ENCODE results near the gene RRP7A. TPM values are rescaled to one million over a fixed set of nuclear protein-coding genes. Genes with fewer than 3 reads are reported as not detected.
"Not testable (repeated sequence)": the region's sequence is repeated elsewhere in the genome, so short reads cannot be mapped to it uniquely, and the experiment has no call there.

The RRP7A gene
- total and polyA plus RNA-seq, 5 donors from 2014 or later: 29.8 to 56.0 (median 47.3) TPM

DNA sequence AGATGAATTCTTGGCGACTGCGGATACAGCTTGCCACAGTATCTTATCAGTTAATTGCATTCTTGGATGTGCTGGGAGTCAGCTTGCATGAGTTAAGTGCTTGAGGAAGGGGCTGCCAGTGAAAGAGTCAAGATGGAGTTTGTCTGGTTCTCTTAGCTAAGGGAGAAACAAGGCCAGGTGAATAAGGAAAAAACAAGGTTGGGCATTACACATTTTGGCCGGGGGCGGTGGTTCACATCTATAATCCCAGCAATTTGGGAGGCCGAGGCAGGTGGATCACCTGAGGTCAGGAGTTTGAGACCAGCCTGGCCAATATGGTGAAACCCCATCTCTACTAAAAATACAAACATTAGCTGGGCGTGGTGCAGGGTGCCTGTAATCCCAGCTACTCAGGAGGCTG lies 28.5 kb upstream of the RRP7A start:
- not testable (repeated sequence) for H3K36me3 Mint-ChIP-seq; H3K9me3 Mint-ChIP-seq; H3K9me3 ChIP-seq (ENCODE audit: control insufficient read depth in 2 of 2, low read length in 2 of 2)

DNA sequence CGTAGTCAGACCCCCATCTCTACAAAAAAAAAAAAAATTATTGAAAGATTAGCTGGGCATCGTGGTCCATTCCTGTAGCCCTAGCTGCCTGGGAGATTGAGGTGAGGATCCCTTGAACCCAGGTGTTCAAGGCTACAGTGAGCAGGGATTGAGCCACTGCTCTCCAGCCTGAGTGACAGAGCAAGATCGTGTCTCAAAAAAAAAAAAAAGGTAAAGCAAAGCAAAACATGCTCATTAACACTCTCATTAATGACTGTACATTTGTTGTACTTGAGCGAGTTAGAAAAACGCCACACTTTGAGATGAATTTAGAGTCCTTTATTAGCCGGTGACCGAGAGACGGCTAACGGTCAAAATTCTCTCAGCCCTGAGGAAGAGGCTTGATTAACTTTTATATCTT lies 28.0 kb upstream of the RRP7A start:
- H3K36me3 ChIP-seq (ENCODE audit: control insufficient read depth, insufficient read depth, low read length): no peaks in the 10 kb centered on the region
- H3K9me3 ChIP-seq (ENCODE audit: control insufficient read depth in 2 of 2, low read length in 2 of 2): no peaks in the 10 kb centered on the region
- Mint-ChIP-seq H3K36me3 (no peaks in the 10 kb centered on the region), H3K27ac (peak overlapping the region in 1 of 3 donors; percentile 14), H3K4me3 (no peak overlapping the region), H3K27me3 (no peaks in the 10 kb centered on the region), H3K9me3 (no peaks in the 10 kb centered on the region), H3K4me1 (peaks cover 0 to 18% (median 8%) of the 10 kb centered on the region in 4 donors)
- no peaks in the 10 kb centered on the region for H3K4me1 ChIP-seq (ENCODE audit: control insufficient read depth, insufficient read depth, low read length, poor library complexity, severe bottlenecking)
- no peak overlapping the region for H3K4me3 ChIP-seq (ENCODE audit: low read depth, low read length)
- H3K27me3 ChIP-seq (ENCODE audit: control insufficient read depth, insufficient read depth, low read length): no peaks in the 10 kb centered on the region
- DNase-seq (no peak), ATAC-seq (ENCODE audit: low read depth in 2 of 2) (no peak)
- no peak overlapping the region for H3K27ac ChIP-seq (ENCODE audit: insufficient read depth, low read length, poor library complexity, severe bottlenecking)

More for the DNA sequence above, 28.5 kb upstream of the RRP7A start:
- not testable (repeated sequence) for H3K27me3 Mint-ChIP-seq; H3K4me3 ChIP-seq (ENCODE audit: low read depth, low read length); ATAC-seq (ENCODE audit: low read depth in 2 of 2); H3K27ac Mint-ChIP-seq; H3K4me3 Mint-ChIP-seq; DNase-seq; H3K27me3 ChIP-seq (ENCODE audit: control insufficient read depth, insufficient read depth, low read length); H3K4me1 ChIP-seq (ENCODE audit: control insufficient read depth, insufficient read depth, low read length, poor library complexity, severe bottlenecking); H3K36me3 ChIP-seq (ENCODE audit: control insufficient read depth, insufficient read depth, low read length); H3K27ac ChIP-seq (ENCODE audit: insufficient read depth, low read length, poor library complexity, severe bottlenecking)
- peaks cover 0 to 24% (median 10%) of the 10 kb centered on the region in 4 donors for H3K4me1 Mint-ChIP-seq

DNA sequence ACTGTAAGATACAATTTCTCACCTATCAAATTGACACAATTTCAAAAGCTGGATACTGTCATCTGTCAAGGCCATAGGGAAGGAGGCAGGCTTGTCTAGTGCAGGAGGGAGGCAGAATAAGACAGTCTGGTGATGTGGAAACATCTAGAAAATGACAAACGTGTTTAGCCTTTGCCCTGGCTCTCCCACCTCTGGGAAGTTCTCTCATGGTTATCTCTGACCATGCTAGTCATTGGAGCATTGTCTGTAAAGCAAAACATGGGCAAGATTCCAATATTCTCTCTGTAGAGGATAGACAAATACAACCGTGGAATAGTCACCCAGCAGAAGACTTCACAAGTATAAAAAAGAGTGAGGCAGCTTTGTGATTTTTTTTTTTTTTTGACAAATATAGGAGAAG lies 25.1 kb upstream of the RRP7A start:
- Mint-ChIP-seq H3K4me3 (no peak overlapping the region), H3K4me1 (peaks cover 0 to 5% (median 0%) of the 10 kb centered on the region in 4 donors), H3K27ac (no peak overlapping the region), H3K36me3 (no peaks in the 10 kb centered on the region), H3K27me3 (no peaks in the 10 kb centered on the region), H3K9me3 (no peaks in the 10 kb centered on the region)
- no peaks in the 10 kb centered on the region for H3K4me1 ChIP-seq (ENCODE audit: control insufficient read depth, insufficient read depth, low read length, poor library complexity, severe bottlenecking)
- no peaks in the 10 kb centered on the region for H3K36me3 ChIP-seq (ENCODE audit: control insufficient read depth, insufficient read depth, low read length)
- no peak overlapping the region for H3K27ac ChIP-seq (ENCODE audit: insufficient read depth, low read length, poor library complexity, severe bottlenecking)
- ATAC-seq (ENCODE audit: low read depth in 2 of 2): no peak
- no peak for DNase-seq
- H3K4me3 ChIP-seq (ENCODE audit: low read depth, low read length): no peak overlapping the region
- no peaks in the 10 kb centered on the region for H3K27me3 ChIP-seq (ENCODE audit: control insufficient read depth, insufficient read depth, low read length)
- no peaks in the 10 kb centered on the region for H3K9me3 ChIP-seq (ENCODE audit: control insufficient read depth in 2 of 2, low read length in 2 of 2)

DNA sequence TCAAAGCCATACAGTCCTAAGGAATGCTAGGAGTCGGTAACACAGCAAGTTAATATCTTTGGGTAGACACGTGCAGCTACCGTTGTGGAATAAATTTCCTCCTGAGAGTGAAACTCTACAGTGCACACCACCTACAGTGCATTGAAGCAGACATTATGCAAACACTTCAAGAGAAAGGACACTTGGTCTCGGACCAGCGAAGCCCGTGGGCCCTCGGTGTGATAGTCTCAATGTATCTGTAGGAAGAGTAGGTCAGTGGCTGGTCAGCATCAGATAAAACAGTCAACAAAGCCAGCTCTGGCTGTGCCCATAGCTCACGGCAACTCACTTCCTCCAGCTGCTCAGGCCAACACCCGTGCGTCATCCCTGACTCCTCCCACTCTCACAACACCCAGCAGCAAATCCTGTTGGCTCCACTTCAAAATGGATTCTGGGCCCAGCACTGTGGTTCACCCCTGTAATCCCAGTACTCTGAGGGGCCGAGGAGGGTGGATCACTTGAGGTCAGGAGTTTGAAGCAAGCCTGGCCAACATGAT lies 19.7 kb upstream of the RRP7A start:
- H3K9me3 ChIP-seq (ENCODE audit: control insufficient read depth in 2 of 2, low read length in 2 of 2); H3K27me3 ChIP-seq (ENCODE audit: control insufficient read depth, insufficient read depth, low read length); H3K27ac ChIP-seq (ENCODE audit: insufficient read depth, low read length, poor library complexity, severe bottlenecking); H3K36me3 Mint-ChIP-seq; H3K4me3 ChIP-seq (ENCODE audit: low read depth, low read length); H3K9me3 Mint-ChIP-seq; H3K4me3 Mint-ChIP-seq; H3K36me3 ChIP-seq (ENCODE audit: control insufficient read depth, insufficient read depth, low read length); H3K4me1 ChIP-seq (ENCODE audit: control insufficient read depth, insufficient read depth, low read length, poor library complexity, severe bottlenecking); H3K27me3 Mint-ChIP-seq: not testable (repeated sequence)
- peak in 1 of 3 donors; percentile 27 for DNase-seq
- H3K4me1 Mint-ChIP-seq: peaks cover 0 to 14% (median 7%) of the 10 kb centered on the region in 4 donors
- H3K27ac Mint-ChIP-seq: peak overlapping the region in 1 of 3 donors; percentile 36
- peak; percentile 59 to 67 for ATAC-seq (ENCODE audit: low read depth in 2 of 2)

DNA sequence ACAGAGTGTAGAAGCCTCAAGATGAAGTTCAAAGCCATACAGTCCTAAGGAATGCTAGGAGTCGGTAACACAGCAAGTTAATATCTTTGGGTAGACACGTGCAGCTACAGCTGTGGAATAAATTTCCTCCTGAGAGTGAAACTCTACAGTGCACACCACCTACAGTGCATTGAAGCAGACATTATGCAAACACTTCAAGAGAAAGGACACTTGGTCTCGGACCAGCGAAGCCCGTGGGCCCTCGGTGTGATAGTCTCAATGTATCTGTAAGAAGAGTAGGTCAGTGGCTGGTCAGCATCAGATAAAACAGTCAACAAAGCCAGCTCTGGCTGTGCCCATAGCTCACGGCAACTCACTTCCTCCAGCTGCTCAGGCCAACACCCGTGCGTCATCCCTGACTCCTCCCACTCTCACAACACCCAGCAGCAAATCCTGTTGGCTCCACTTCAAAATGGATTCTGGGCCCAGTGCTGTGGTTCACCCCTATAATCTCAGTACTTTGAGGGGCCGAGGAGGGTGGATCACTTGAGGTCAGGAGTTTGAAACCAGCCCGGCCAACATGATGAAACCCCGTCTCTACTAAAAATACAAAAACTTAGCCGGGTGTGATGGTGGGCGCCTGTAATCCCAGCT lies 17.7 kb upstream of the RRP7A start:
- H3K4me1 ChIP-seq (ENCODE audit: control insufficient read depth, insufficient read depth, low read length, poor library complexity, severe bottlenecking); H3K36me3 ChIP-seq (ENCODE audit: control insufficient read depth, insufficient read depth, low read length); H3K27ac ChIP-seq (ENCODE audit: insufficient read depth, low read length, poor library complexity, severe bottlenecking); H3K9me3 Mint-ChIP-seq; H3K4me3 Mint-ChIP-seq; H3K27me3 Mint-ChIP-seq; H3K9me3 ChIP-seq (ENCODE audit: control insufficient read depth in 2 of 2, low read length in 2 of 2); H3K27me3 ChIP-seq (ENCODE audit: control insufficient read depth, insufficient read depth, low read length); H3K4me3 ChIP-seq (ENCODE audit: low read depth, low read length); H3K36me3 Mint-ChIP-seq: not testable (repeated sequence)
- DNase-seq: peak in 1 of 3 donors; percentile 20
- Mint-ChIP-seq H3K4me1 (peaks cover 4 to 29% (median 13%) of the 10 kb centered on the region in 4 donors), H3K27ac (peak overlapping the region in 1 of 3 donors; percentile 36)
- peak; percentile 54 to 56 for ATAC-seq (ENCODE audit: low read depth in 2 of 2)

DNA sequence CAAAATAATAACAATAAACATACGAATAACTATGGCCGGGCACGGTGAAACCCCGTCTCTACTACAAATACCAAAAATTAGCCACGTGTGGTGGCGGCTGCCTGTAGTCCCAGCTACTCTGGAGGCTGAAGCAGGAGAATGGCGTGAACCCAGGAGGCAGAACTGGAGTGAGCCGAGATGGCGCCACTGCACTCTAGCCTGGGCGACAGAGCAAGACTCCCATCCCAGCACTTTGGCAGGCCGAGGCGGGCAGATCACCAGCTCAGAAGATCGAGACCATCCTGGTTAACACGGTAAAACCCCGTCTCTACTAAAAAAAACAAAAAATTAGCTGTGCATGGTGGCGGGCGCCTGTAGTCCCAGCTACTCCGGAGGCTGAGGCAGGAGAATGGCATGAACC lies 17.0 kb upstream of the RRP7A start:
- DNase-seq; ATAC-seq (ENCODE audit: low read depth in 2 of 2); H3K9me3 ChIP-seq (ENCODE audit: control insufficient read depth in 2 of 2, low read length in 2 of 2); H3K27ac ChIP-seq (ENCODE audit: insufficient read depth, low read length, poor library complexity, severe bottlenecking); H3K27me3 Mint-ChIP-seq; H3K4me3 ChIP-seq (ENCODE audit: low read depth, low read length); H3K9me3 Mint-ChIP-seq; H3K36me3 ChIP-seq (ENCODE audit: control insufficient read depth, insufficient read depth, low read length); H3K27me3 ChIP-seq (ENCODE audit: control insufficient read depth, insufficient read depth, low read length); H3K36me3 Mint-ChIP-seq; H3K4me1 ChIP-seq (ENCODE audit: control insufficient read depth, insufficient read depth, low read length, poor library complexity, severe bottlenecking); H3K27ac Mint-ChIP-seq: not testable (repeated sequence)
- H3K4me3 Mint-ChIP-seq: peak overlapping the region in 1 of 4 donors; percentile 50
- H3K4me1 Mint-ChIP-seq: peaks cover 4 to 31% (median 13%) of the 10 kb centered on the region in 4 donors

DNA sequence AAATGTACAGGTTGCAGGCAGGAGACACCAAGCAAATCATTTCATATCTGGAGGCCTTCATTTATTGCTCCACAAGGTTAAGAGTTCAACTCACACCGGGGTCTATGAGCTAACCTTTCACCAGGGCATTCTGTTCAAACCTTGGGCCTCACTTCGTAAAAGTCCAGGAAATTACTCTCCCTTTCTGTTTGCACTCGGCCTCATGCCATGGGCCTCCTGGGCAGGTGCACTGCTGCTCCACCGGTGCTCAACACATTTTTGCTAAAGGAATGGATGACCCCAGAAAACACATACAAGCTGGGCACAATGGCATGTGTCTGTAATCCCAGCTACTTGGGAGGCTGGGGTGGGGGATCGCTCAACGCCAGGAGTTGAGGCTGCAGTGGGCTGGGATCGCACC lies 16.6 kb upstream of the RRP7A start:
- H3K27ac Mint-ChIP-seq: no peak overlapping the region
- H3K4me3 Mint-ChIP-seq: peak overlapping the region in 1 of 4 donors; percentile 27
- DNase-seq (no peak), ATAC-seq (ENCODE audit: low read depth in 2 of 2) (no peak)
- Histone ChIP-seq H3K4me3 (ENCODE audit: low read depth, low read length) (no peak overlapping the region), H3K36me3 (ENCODE audit: control insufficient read depth, insufficient read depth, low read length) (no peaks in the 10 kb centered on the region), H3K27ac (ENCODE audit: insufficient read depth, low read length, poor library complexity, severe bottlenecking) (no peak overlapping the region), H3K4me1 (ENCODE audit: control insufficient read depth, insufficient read depth, low read length, poor library complexity, severe bottlenecking) (peaks cover 6% of the 10 kb centered on the region), H3K9me3 (ENCODE audit: control insufficient read depth in 2 of 2, low read length in 2 of 2) (no peaks in the 10 kb centered on the region), H3K27me3 (ENCODE audit: control insufficient read depth, insufficient read depth, low read length) (no peaks in the 10 kb centered on the region)
- H3K27me3 Mint-ChIP-seq: no peaks in the 10 kb centered on the region
- H3K36me3 Mint-ChIP-seq: no peaks in the 10 kb centered on the region
- no peaks in the 10 kb centered on the region for H3K9me3 Mint-ChIP-seq
- peaks cover 4 to 31% (median 13%) of the 10 kb centered on the region in 4 donors for H3K4me1 Mint-ChIP-seq

- peaks cover 4 to 31% (median 13%) of the 10 kb centered on the region in 4 donors for H3K4me1 Mint-ChIP-seq
- H3K27me3 ChIP-seq (ENCODE audit: control insufficient read depth, insufficient read depth, low read length); H3K4me3 Mint-ChIP-seq; ATAC-seq (ENCODE audit: low read depth in 2 of 2); DNase-seq; H3K36me3 ChIP-seq (ENCODE audit: control insufficient read depth, insufficient read depth, low read length); H3K4me3 ChIP-seq (ENCODE audit: low read depth, low read length); H3K4me1 ChIP-seq (ENCODE audit: control insufficient read depth, insufficient read depth, low read length, poor library complexity, severe bottlenecking); H3K27ac Mint-ChIP-seq; H3K27ac ChIP-seq (ENCODE audit: insufficient read depth, low read length, poor library complexity, severe bottlenecking); H3K9me3 ChIP-seq (ENCODE audit: control insufficient read depth in 2 of 2, low read length in 2 of 2); H3K9me3 Mint-ChIP-seq; H3K27me3 Mint-ChIP-seq; H3K36me3 Mint-ChIP-seq: not testable (repeated sequence)
Measured at GRCh38 chr22:42535082-42535731, 15.6 kb upstream of the RRP7A start.
